GM21526 (cell line): ENCODE results near the gene BCL6B.
A peak's percentile ranks its signal among the peaks of the same experiment; 100 is the strongest.
"Not testable (repeated sequence)": the region's sequence is repeated elsewhere in the genome, so short reads cannot be mapped to it uniquely, and the experiment has no call there.

Experiments
- ATAC-seq: cut with Tn5 transposase; IDR thresholded peaks from one replicate; pipeline ENCODE4 v1.9.1; 2021; ENCODE audit warnings: moderate library complexity; ENCODE audit not compliant: unreplicated experiment, low FRiP score

BCL6B gene

DNA sequence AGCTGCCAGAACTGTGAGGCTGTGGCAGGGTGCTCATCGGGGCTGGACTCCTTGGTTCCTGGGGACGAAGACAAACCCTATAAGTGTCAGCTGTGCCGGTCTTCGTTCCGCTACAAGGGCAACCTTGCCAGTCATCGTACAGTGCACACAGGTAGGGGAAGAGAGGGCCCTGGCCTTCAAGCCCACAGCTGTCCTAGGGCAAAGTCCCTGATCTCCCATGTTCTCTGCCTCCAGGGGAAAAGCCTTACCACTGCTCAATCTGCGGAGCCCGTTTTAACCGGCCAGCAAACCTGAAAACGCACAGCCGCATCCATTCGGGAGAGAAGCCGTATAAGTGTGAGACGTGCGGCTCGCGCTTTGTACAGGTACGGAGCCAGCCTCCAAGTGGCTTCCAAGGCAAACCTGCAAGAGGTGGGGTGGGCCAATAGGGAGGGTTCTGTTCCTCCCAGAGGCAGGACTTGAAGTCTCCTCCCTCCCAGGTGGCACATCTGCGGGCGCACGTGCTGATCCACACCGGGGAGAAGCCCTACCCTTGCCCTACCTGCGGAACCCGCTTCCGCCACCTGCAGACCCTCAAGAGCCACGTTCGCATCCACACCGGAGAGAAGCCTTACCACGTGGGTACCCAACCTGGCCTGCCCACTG is 3.7 kb downstream of the BCL6B start:
- no peak for ATAC-seq

- ATAC-seq: no peak
These were observed 4.5 kb downstream of the BCL6B start for GRCh38 chr17:7027335-7027734.

- no peak for ATAC-seq
These were observed 6.2 kb downstream of the BCL6B start for GRCh38 chr17:7029096-7029495.

GRCh38 chr17:7029659-7030058 is 6.8 kb downstream of the BCL6B start:
- ATAC-seq: no peak

DNA sequence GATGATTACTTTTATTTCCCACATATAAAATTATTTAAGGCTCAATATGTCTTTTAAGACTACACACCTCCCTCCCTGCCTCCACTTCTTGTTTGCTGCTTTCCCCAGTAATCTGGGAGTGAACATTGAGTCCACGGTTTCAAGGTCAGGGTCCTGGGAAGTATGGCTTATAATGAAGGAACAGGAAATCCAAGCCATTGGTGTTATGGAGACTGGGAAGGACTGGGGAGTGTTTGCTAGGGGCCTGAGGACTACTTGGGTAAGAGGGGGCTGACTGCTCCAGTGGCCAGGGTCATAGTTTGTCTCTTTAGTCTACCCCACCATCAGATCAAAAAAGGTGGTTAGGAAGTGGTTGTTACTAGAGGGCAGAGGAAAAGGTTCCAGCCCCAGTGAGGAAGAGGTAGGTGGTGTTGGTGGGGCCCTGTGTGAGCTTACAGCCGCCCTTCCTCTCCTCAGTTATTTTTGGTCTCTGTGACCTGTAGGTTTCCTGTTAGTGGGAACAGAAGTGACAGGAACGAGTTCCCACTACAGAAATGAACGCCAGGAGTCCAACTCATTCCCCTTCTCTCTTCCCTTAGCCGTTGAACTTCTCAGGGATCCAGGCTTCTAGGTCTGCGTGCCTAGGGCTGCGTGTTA is 12.2 kb downstream of the BCL6B start:
- ATAC-seq: peak; percentile 5

GRCh38 chr17:7035591-7036368 is 12.9 kb downstream of the BCL6B start, which contains the start of gene SLC16A13:
SLC16A13 (plus strand) TSS chr17:7036015; CDS start chr17:7036383, 368 bp downstream.
- ATAC-seq: peak; percentile 84

- ATAC-seq: no peak
These were observed 15.4 kb downstream of the BCL6B start for GRCh38 chr17:7038025-7038862.

DNA sequence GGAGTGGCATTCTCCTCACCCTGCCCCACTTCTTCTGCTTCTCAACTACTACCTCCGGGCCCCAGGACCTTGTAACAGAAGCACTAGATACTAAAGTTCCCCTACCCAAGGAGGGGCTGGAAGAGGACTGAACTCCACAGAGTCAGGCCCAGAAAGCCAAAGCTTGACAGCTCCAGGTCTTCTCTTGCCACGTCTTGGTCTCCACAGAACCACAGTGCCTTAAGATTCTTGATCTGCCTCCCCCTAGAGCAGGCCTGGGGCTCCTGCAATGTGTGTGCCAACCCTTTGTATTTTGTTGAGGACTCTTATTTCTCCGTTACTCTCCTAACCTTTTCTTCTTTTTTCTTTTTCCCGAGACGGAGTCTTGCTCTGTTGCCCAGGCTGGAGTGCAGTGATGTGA is 17.0 kb downstream of the BCL6B start:
- ATAC-seq: no peak

DNA sequence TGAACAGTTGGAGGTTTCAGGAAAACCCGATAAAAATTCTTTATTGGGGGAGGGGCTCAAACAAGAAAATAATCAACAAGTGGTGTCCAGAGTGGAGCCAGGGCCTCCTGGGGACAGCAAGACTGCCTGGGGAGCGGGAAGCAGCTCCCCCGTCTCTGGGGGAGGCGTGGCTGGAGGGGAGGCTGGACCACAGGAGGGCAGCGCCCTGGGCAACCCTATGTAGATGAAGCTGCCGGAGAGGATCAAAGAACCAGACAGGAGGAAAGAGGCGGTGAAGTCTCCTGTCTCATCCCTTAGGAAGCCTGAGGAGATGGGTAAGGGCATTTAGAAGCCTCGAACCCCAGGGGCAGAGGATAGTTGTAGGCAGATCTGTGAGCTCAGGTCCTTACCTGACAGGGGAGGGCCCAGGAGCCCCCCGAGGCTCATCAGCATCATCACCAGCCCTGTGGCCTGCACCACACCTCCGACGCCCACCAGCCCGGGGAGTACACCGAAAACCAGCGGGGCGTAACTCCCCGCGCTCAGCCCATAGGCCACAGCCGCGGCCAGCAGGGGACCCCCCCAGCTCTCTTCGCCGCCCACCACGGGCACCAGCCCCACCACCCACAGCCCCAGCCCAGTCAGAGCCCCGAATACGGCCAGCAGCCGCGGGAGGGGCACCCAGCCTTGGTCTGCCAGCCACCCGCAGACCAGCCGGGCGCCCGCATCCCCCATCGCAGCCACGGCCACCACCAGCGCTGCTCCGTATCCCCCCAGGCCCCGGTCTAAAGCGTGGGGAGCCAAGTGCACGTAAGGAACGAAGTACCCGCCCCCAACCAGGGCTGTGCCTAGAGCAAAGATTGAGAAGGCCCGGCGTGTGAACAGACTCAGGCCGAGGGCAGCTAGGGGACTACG is 19.0 kb downstream of the BCL6B start:
- no peak for ATAC-seq

- ATAC-seq: no peak
These were observed 19.8 kb downstream of the BCL6B start for GRCh38 chr17:7042501-7043181.

DNA sequence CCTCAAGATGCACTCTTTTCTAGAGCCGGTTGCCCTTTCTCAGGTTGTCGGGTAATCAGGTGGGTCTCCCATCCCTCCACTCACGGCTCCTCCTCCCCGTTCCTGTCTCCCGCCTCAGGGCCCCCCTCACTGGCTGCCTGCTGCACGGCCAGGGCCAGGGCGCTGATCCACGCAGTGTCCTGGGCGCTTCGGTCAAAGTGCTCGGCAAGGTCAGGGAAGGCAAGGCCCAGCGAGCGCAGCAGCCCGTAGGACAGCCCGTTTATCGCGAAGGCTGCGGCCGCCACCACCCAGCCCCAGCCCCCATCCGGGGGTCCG is 20.3 kb downstream of the BCL6B start:
- ATAC-seq: no peak

DNA sequence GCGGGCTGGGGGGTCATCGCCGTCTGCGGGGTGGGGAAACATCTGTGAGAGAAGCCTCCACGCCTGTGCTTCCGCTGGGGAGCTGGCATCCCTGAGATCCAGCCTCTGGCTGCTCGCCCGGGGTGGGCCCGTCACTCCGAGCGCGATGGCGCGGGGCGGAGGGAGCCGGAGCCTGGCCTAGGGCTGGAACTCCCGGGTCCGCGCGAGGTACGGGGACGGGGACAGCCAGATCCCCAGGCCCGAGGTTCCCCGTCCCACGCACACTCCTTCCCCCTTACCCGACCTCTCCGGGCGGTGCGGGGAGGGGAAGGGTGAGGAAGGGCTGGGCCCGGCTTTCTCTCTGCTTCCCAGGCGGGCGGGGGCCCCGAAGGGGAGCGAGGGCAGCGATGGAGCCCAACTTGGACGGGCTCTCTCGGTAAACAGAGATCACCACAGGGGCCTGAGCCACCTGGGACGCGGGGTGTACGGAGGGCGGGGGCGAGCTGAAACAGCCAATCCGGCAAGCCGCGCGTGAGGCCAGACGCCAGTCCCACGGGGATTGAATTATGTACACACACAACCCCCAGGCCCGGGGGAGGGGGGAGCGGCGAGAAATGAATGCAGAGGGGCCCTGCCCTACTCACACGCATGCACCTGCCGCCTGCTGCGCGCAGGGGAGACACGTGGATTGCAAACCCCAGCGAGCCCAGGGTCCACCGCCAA is 20.8 kb downstream of the BCL6B start, which contains the start of gene SLC16A11:
Gene SLC16A11, minus strand, starts transcription at position 596 of the 702 bp plus-strand sequence. Its CDS starts 579 bp downstream, at position 17.
- no peak for ATAC-seq

DNA sequence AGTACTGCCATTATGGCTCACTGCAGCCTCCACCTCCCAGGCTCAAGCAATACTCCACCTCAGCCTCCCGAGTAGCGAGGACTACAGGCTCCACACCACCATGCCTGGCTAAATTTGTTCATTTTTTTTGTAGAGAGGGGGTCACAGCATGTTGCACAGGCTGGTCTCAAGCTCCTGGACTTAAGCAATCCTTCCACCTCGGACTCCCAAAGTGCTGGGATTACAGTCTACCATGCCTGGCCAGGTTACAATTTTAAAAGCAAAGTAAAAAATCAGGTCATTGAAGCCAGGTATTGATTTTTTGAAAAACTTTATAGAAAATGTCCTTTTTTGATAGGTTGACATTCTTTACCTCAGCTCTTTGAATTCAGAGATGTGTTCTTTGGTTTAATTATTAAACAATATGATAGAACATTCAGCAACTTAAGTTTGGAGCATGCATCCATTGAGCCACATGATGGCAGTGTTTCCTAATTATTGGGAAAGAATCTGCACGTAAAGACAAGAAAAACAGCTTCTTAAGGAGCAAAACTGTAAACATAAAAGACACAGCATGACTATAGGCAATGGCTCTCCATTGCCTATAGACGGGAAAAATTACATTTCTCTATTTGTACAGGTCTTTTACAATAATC is 22.8 kb downstream of the BCL6B start:
- ATAC-seq: no peak

- no peak for ATAC-seq
These were observed 23.4 kb downstream of the BCL6B start for GRCh38 chr17:7046127-7046724.

DNA sequence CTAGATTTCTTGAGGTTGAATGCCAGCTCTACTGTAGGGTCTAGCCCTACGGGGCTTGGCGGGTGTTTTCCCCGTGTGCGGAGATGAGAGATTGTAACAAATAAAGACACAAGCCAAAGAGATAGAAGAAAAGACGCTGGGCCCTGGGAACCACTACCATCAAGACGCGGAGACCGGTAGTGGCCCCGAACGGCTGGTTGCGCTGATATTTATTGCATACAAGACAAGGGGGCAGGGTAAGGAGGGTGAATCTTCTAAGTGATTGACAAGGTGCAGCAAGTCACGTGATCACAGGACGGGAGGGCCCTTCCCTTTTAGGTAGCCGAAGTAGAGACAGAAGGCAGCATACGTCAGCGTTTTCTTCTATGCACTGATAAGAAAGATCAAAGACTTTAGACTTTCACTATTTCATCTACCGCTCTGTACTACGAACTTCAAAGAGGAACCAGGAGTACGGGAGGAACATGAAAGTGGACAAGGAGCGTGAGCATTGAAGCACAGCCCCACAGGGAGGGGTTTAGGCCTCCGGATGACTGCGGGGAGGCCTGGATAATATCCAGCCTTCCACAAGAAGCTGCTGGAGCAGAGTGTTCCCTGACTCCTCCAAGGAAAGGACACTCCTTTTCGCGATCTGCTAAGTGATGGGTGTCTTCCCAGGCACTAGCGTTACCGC is 24.0 kb downstream of the BCL6B start:
- ATAC-seq: not testable (repeated sequence)

DNA sequence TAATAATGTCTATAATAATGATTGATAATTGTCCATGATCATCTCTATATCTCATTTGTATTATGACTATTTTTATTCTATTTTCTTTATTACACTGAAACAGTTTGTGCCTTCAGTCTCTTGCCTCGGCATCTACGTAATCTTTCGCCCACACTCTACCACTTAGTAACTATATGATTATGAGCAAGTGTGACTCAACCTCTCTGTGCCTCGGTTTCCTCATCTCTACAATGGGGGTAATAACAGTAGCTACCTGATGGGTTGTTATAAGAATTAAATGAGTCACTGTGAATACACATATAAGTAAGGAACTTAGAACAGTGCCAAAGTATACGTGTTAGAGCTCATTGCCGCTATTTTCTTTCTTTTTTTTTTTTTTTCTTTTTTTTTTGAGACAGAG is 24.7 kb downstream of the BCL6B start:
- ATAC-seq: no peak

DNA sequence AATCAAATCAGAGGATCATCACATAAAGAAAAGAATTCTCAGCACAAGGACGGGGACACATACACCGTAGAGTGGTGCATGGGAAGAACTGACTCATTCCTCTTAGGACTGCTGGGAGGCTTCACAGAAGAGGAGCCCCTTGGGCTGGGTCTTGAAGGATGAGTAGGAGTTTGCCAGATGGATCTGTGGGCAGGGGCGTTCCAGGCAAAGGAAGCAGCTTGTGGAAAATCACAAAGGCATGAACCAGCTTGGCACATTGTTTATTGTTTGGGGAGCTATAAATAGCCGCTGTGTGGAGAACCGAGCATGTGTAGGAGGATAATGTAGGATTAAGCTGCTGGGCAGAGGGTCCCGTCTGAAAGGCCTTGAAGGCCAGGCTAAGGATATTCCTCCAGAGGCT is 26.1 kb downstream of the BCL6B start:
- no peak for ATAC-seq
